ENCODE results near the gene DVL1. TPM values are rescaled to one million over a fixed set of nuclear protein-coding genes. Genes with fewer than 3 reads are reported as not detected.

Gene DVL1
- total and polyA plus RNA-seq, 9 of the 15 experiments (the other 6 are each of a cell fraction or from before 2014, with no cell fraction given) = 0.62 to 135 (median 24.3) TPM

- no peak for TF ChIP-seq IRF1 (CRISPR knock-in tag; IDR thresholded peaks at IDR 0.05; ENCODE audit: borderline replicate concordance)
- 0 out of 2 replicates have a peak, but pooled peaks have one; percentile 69 for TF ChIP-seq ILF3 (IDR thresholded peaks at IDR 0.05; ENCODE audit: borderline replicate concordance)
- no peak for TF ChIP-seq PRPF4 (IDR thresholded peaks at IDR 0.05; ENCODE audit: insufficient read depth, low read depth, low read length, poor library complexity, severe bottlenecking)
- no peak for TF ChIP-seq CREB1 (IDR thresholded peaks at IDR 0.05)
- TF ChIP-seq CREB1 (CRISPR knock-in tag; IDR thresholded peaks at IDR 0.05) = peak; percentile 22; the same call in 1 of the 2 replicates
- peak; percentile 26; the same call in 1 of the 2 replicates for TF ChIP-seq SUPT5H (IDR thresholded peaks at IDR 0.05)
- peak; percentile 65; the same call in 1 of the 2 replicates for TF ChIP-seq POLR2AphosphoS2 (IDR thresholded peaks at IDR 0.05; ENCODE audit: low read length)
- no peak for TF ChIP-seq HNRNPL (IDR thresholded peaks at IDR 0.05; ENCODE audit: low read depth, low read length)
- peak; percentile 36; the same call in 1 of the 2 replicates for TF ChIP-seq MTA3 (IDR thresholded peaks at IDR 0.05; ENCODE audit: borderline replicate concordance)
- no peak for TF ChIP-seq ARID1B (IDR thresholded peaks at IDR 0.05)
- TF ChIP-seq POLR2A (conservative IDR thresholded peaks at IDR 0.05) = 0 out of 2 replicates have a peak, but pooled peaks have one; percentile 48
- TF ChIP-seq, protein P1, sequence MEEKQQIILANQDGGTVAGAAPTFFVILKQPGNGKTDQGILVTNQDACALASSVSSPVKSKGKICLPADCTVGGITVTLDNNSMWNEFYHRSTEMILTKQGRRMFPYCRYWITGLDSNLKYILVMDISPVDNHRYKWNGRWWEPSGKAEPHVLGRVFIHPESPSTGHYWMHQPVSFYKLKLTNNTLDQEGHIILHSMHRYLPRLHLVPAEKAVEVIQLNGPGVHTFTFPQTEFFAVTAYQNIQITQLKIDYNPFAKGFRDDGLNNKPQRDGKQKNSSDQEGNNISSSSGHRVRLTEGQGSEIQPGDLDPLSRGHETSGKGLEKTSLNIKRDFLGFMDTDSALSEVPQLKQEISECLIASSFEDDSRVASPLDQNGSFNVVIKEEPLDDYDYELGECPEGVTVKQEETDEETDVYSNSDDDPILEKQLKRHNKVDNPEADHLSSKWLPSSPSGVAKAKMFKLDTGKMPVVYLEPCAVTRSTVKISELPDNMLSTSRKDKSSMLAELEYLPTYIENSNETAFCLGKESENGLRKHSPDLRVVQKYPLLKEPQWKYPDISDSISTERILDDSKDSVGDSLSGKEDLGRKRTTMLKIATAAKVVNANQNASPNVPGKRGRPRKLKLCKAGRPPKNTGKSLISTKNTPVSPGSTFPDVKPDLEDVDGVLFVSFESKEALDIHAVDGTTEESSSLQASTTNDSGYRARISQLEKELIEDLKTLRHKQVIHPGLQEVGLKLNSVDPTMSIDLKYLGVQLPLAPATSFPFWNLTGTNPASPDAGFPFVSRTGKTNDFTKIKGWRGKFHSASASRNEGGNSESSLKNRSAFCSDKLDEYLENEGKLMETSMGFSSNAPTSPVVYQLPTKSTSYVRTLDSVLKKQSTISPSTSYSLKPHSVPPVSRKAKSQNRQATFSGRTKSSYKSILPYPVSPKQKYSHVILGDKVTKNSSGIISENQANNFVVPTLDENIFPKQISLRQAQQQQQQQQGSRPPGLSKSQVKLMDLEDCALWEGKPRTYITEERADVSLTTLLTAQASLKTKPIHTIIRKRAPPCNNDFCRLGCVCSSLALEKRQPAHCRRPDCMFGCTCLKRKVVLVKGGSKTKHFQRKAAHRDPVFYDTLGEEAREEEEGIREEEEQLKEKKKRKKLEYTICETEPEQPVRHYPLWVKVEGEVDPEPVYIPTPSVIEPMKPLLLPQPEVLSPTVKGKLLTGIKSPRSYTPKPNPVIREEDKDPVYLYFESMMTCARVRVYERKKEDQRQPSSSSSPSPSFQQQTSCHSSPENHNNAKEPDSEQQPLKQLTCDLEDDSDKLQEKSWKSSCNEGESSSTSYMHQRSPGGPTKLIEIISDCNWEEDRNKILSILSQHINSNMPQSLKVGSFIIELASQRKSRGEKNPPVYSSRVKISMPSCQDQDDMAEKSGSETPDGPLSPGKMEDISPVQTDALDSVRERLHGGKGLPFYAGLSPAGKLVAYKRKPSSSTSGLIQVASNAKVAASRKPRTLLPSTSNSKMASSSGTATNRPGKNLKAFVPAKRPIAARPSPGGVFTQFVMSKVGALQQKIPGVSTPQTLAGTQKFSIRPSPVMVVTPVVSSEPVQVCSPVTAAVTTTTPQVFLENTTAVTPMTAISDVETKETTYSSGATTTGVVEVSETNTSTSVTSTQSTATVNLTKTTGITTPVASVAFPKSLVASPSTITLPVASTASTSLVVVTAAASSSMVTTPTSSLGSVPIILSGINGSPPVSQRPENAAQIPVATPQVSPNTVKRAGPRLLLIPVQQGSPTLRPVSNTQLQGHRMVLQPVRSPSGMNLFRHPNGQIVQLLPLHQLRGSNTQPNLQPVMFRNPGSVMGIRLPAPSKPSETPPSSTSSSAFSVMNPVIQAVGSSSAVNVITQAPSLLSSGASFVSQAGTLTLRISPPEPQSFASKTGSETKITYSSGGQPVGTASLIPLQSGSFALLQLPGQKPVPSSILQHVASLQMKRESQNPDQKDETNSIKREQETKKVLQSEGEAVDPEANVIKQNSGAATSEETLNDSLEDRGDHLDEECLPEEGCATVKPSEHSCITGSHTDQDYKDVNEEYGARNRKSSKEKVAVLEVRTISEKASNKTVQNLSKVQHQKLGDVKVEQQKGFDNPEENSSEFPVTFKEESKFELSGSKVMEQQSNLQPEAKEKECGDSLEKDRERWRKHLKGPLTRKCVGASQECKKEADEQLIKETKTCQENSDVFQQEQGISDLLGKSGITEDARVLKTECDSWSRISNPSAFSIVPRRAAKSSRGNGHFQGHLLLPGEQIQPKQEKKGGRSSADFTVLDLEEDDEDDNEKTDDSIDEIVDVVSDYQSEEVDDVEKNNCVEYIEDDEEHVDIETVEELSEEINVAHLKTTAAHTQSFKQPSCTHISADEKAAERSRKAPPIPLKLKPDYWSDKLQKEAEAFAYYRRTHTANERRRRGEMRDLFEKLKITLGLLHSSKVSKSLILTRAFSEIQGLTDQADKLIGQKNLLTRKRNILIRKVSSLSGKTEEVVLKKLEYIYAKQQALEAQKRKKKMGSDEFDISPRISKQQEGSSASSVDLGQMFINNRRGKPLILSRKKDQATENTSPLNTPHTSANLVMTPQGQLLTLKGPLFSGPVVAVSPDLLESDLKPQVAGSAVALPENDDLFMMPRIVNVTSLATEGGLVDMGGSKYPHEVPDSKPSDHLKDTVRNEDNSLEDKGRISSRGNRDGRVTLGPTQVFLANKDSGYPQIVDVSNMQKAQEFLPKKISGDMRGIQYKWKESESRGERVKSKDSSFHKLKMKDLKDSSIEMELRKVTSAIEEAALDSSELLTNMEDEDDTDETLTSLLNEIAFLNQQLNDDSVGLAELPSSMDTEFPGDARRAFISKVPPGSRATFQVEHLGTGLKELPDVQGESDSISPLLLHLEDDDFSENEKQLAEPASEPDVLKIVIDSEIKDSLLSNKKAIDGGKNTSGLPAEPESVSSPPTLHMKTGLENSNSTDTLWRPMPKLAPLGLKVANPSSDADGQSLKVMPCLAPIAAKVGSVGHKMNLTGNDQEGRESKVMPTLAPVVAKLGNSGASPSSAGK (IDR thresholded peaks at IDR 0.05) = no peak
- no peak for TF ChIP-seq NEUROD1 (IDR thresholded peaks at IDR 0.05; ENCODE audit: borderline replicate concordance, low read depth, low read length, partially characterized antibody)
- TF ChIP-seq SOX6 (IDR thresholded peaks at IDR 0.05) = no peak
- no peak for TF ChIP-seq SNRNP70 (optimal IDR thresholded peaks at IDR 0.05; ENCODE audit: low read depth, low read length)
- TF ChIP-seq ZSCAN32 (CRISPR knock-in tag; IDR thresholded peaks at IDR 0.05) = no peak
- no peak for TF ChIP-seq IRF2 (CRISPR knock-in tag; IDR thresholded peaks at IDR 0.05)
Measured at GRCh38 chr1:1371746-1372711, 22.8 kb upstream of the DVL1 start (continued).
